SK-N-SH (cell line): ENCODE data around the gene CCM2. TPM values are rescaled to one million over a fixed set of nuclear protein-coding genes. Genes with fewer than 3 reads are reported as not detected.
A peak's percentile ranks its signal among the peaks of the same experiment; 100 is the strongest.

Experiments
- CTCF ChIA-PET: fragments of 300-600, 350-600 bp; formaldehyde crosslinking; extraction: SDS; loops from one replicate; lab custom pipeline; 2021; lab: Yijun Ruan, JAX
- POLR2A ChIA-PET: fragments of 350-600 bp; sonication (Branson Sonifier 250); formaldehyde crosslinking; extraction: SDS; loops from one replicate; lab custom pipeline; 2020; ENCODE audit warnings: antibody characterized with exemption, inconsistent platforms; lab: Yijun Ruan, JAX
- DNase-seq: peaks from one replicate; pipeline ENCODE4 v3.0.0; 2012
- H2AFZ ChIP-seq: fragments of 200-600 bp; sonication (generic); 2 replicates; pipeline ENCODE4 v1.8.1; 2016; ENCODE audit warnings: antibody characterized with exemption, mild to moderate bottlenecking, low read depth
- H3F3A ChIP-seq: fragments of 200-600 bp; sonication (generic); replicated peaks from 2 replicates; pipeline ENCODE3; 2016; ENCODE audit warnings: antibody characterized with exemption, mild to moderate bottlenecking; ENCODE audit not compliant: insufficient read depth
- H3K27ac ChIP-seq, 2 experiments: fragments of 200-500 bp in 1 of 2; fragments of 200-600 bp in 1 of 2; sonication (Bioruptor generic) in 1 of 2; sonication (generic), shearing (Covaris generic) in 1 of 2; 2 replicates each; pipeline versions ENCODE4 v1.5.1 to v1.6.1; 2014 to 2016; ENCODE audit warnings: low read depth in 2 of 2, inconsistent platforms in 1 of 2, low read length in 1 of 2, mild to moderate bottlenecking in 1 of 2, mixed read lengths in 1 of 2
- H3K27me3 ChIP-seq: fragments of 200-600 bp; sonication (generic), shearing (Covaris generic); 2 replicates; pipeline ENCODE4 v1.6.1; 2016; ENCODE audit warnings: mixed run types; ENCODE audit not compliant: insufficient read depth
- H3K36me3 ChIP-seq, 2 experiments: fragments of 200-500 bp in 1 of 2; fragments of 200-600 bp in 1 of 2; sonication (Bioruptor generic) in 1 of 2; sonication (generic) in 1 of 2; replicated peaks in 1 of 2; 2 replicates each; pipeline versions ENCODE3 to v1.5.1; 2014 to 2016; ENCODE audit warnings: low read length in 1 of 2, mild to moderate bottlenecking in 1 of 2; ENCODE audit not compliant: insufficient read depth in 2 of 2, control insufficient read depth in 1 of 2
- H3K4me1 ChIP-seq, 2 experiments: fragments of 200-500 bp in 1 of 2; fragments of 200-600 bp in 1 of 2; sonication (Bioruptor generic) in 1 of 2; sonication (generic), shearing (Covaris generic) in 1 of 2; 2 replicates each; pipeline versions ENCODE4 v1.5.1 to v1.6.1; 2014 to 2016; ENCODE audit warnings: low read depth in 1 of 2, low read length in 1 of 2, mixed run types in 1 of 2; ENCODE audit not compliant: insufficient read depth in 2 of 2, control insufficient read depth in 1 of 2
- H3K4me2 ChIP-seq: fragments of 200-600 bp; sonication (generic), shearing (Covaris generic); 2 replicates; pipeline ENCODE4 v1.6.1; 2017; ENCODE audit warnings: mixed run types
- H3K4me3 ChIP-seq, 2 experiments: fragments of 200-500 bp in 1 of 2; fragments of 200-600 bp in 1 of 2; sonication (Bioruptor generic) in 1 of 2; sonication (generic), shearing (Covaris generic) in 1 of 2; 2 replicates each; pipeline versions ENCODE4 v1.5.1 to v1.8.1; 2014 to 2016; ENCODE audit warnings: low read depth in 2 of 2, inconsistent platforms in 1 of 2, low read length in 1 of 2, mild to moderate bottlenecking in 1 of 2, mixed read lengths in 1 of 2, moderate library complexity in 1 of 2
- H3K79me2 ChIP-seq: fragments of 200-600 bp; sonication (generic); 2 replicates; pipeline ENCODE4 v1.8.1; 2017; ENCODE audit warnings: mild to moderate bottlenecking; ENCODE audit not compliant: insufficient read depth
- H3K9ac ChIP-seq: fragments of 200-600 bp; sonication (generic); 2 replicates; pipeline ENCODE4 v1.6.1; 2017; ENCODE audit warnings: mixed run types
- H3K9me2 ChIP-seq: fragments of 200-600 bp; sonication (generic); 2 replicates; pipeline ENCODE4 v1.6.1; 2017; ENCODE audit warnings: mixed run types
- H3K9me3 ChIP-seq: fragments of 200-600 bp; sonication (generic); 2 replicates; pipeline ENCODE4 v1.6.1; 2017; ENCODE audit warnings: mixed run types, mild to moderate bottlenecking, moderate library complexity
- H4K20me1 ChIP-seq: fragments of 200-600 bp; sonication (generic); 2 replicates; pipeline ENCODE4 v1.6.1; 2017; ENCODE audit warnings: mild to moderate bottlenecking, mixed run types; ENCODE audit not compliant: insufficient read depth
- EZH2phosphoT487 ChIP-seq: fragments of 200-600 bp; sonication (generic); IDR thresholded peaks from 2 replicates; pipeline ENCODE4 v1.6.1; 2017; ENCODE audit warnings: low read depth, mixed run types, mild to moderate bottlenecking, antibody characterized with exemption, moderate library complexity, borderline replicate concordance
- FOXM1 ChIP-seq: IDR thresholded peaks from 2 replicates; pipeline ENCODE4 v1.4.0; 2012; ENCODE audit warnings: low read depth, mild to moderate bottlenecking
- GABPA ChIP-seq: IDR thresholded peaks from 2 replicates; pipeline ENCODE4 v1.4.0; 2012; ENCODE audit warnings: low read depth, mild to moderate bottlenecking
- JUND ChIP-seq: IDR thresholded peaks from 2 replicates; pipeline ENCODE4 v1.4.0; 2012
- MEF2A ChIP-seq: IDR thresholded peaks from 2 replicates; pipeline ENCODE4 v1.4.0; 2012; ENCODE audit warnings: low read depth, borderline replicate concordance
- MXI1 ChIP-seq: IDR thresholded peaks from 2 replicates; pipeline ENCODE4 v1.6.1; 2012; ENCODE audit warnings: mild to moderate bottlenecking, low read depth, low read length, improper control_type of control experiment
- POLR2AphosphoS5 ChIP-seq: IDR thresholded peaks from 2 replicates; pipeline ENCODE4 v1.6.1; 2012; ENCODE audit warnings: low read depth, low read length
- RAD21 ChIP-seq: IDR thresholded peaks from 2 replicates; pipeline ENCODE4 v1.6.1; 2012; ENCODE audit warnings: mild to moderate bottlenecking, low read length
- RCOR1 ChIP-seq: fragments of 150-350 bp; IDR thresholded peaks from 2 replicates; pipeline ENCODE4 v1.6.1; 2017; ENCODE audit warnings: antibody characterized with exemption, low read length
- RXRA ChIP-seq: IDR thresholded peaks from 2 replicates; pipeline ENCODE4 v1.4.0; 2012; ENCODE audit warnings: low read depth, mild to moderate bottlenecking, borderline replicate concordance
- USF1 ChIP-seq: IDR thresholded peaks from 2 replicates; pipeline ENCODE4 v1.4.0; 2012; ENCODE audit warnings: low read depth, borderline replicate concordance
- YY1 ChIP-seq: IDR thresholded peaks from 2 replicates; pipeline ENCODE4 v1.4.0; 2012; ENCODE audit warnings: low read depth, mild to moderate bottlenecking
- WGBS: methylation state at CpG from one replicate; pipeline ENCODE4 v1.1.6; 2017; ENCODE audit warnings: low lambda C conversion rate; 5-methylcytosine and 5-hydroxymethylcytosine counted together
- polyA plus RNA-seq, 3 experiments: library from polyadenylated mRNA; depleted of rRNA; stranded (reverse); fragments of >200 nt; gene quantifications; 2 replicates each; pipeline ENCODE4 v1.2.3, GENCODE V29; 2012
- TF ChIP-seq, protein P1 (sequence below): IDR thresholded peaks from 2 replicates; pipeline ENCODE4 v1.4.0; 2012; ENCODE audit warnings: low read depth

Gene CCM2
- polyA plus RNA-seq, 1 of the 3 experiments (the other 2 are of a cell fraction) = 83.2 TPM

DNA sequence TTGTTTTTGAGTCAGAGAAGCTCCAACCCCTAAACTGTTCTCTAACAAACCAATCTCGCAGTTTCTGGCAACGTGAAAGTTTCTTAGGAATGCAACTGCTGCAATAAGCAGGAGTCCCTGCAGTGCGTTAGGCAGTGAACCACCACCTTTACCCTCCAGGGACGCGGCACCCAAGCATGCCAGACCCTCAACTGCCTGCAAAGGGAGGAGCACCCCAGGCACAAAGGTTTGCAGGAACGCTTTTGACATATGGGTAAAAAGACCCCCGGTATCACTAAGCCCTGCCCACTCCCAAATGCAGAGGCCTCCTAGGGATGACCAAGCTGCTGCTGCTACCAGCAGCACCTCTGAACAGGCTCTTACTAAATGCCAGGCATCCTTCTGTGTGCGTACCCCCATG lies 106.8 kb downstream of the CCM2 start:
- Histone ChIP-seq H3F3A (no peaks in the 10 kb centered on the region), H3K79me2 (peaks cover 71% of the 10 kb centered on the region), H3K27ac (no peak overlapping the region), H3K9me2 (no peaks in the 10 kb centered on the region), H3K4me1 (peaks cover 7 to 21% of the 10 kb centered on the region in 2 experiments; a peak in 2 of 4 replicates), H3K9me3 (no peaks in the 10 kb centered on the region), H3K36me3 (peaks cover 62 to 75% of the 10 kb centered on the region in 2 experiments), H4K20me1 (peaks cover 64% of the 10 kb centered on the region), H3K27me3 (no peaks in the 10 kb centered on the region), H3K4me2 (no peak overlapping the region), H2AFZ (no peak overlapping the region), H3K9ac (no peak overlapping the region), H3K4me3 (no peak overlapping the region)
- WGBS = 84% methylated on average over 7 of the region's 8 CpGs
- CTCF ChIA-PET = no interaction called here
- DNase-seq = no peak
- POLR2A ChIA-PET = no interaction called here
- TF ChIP-seq, protein P1, sequence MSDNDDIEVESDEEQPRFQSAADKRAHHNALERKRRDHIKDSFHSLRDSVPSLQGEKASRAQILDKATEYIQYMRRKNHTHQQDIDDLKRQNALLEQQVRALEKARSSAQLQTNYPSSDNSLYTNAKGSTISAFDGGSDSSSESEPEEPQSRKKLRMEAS = no peak

DNA sequence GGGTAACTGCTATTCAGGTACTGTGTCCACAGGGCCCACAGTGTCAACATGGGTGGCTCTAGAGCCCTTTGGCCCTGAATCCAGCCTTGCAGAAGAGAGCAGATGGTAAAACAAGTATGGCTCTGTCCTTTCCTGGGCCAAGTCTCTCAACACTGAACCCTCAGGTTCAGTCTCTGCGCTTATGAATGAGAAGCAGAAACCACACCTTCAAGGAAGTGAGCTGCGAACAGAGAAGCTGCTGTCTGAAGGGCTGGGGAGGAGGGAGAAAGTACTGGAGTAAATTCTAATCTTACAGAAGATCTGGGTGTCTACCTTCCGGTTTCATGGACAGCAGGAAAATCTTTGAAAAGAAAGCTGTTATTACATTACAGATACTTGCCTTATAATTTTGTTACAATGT lies 107.4 kb downstream of the CCM2 start:
- ChIA-PET CTCF (no interaction called here), POLR2A (no interaction called here)
- Histone ChIP-seq H3K27ac (no peak overlapping the region), H3F3A (peaks cover 4% of the 10 kb centered on the region), H4K20me1 (peaks cover 64% of the 10 kb centered on the region), H3K27me3 (no peaks in the 10 kb centered on the region), H3K79me2 (peaks cover 71% of the 10 kb centered on the region), H3K4me1 (peaks cover 9 to 23% of the 10 kb centered on the region in 2 experiments; a peak in 2 of 4 replicates), H3K9ac (no peak overlapping the region), H3K4me3 (0 out of 4 replicates have a peak overlapping the region, but pooled peaks of 1 of the 2 experiments have one; percentile 6), H3K4me2 (no peak overlapping the region), H2AFZ (no peak overlapping the region), H3K9me2 (no peaks in the 10 kb centered on the region), H3K9me3 (no peaks in the 10 kb centered on the region), H3K36me3 (peaks cover 57 to 70% of the 10 kb centered on the region in 2 experiments)
- WGBS = 86% methylated on average over 3 of the region's 3 CpGs
- no peak for DNase-seq
- TF ChIP-seq FOXM1 (no peak), MEF2A (no peak), MXI1 (no peak)

GRCh38 chr7:45108863-45109262 lies 108.9 kb downstream of the CCM2 start:
- no peak overlapping the region for H3K9ac ChIP-seq
- peaks cover 71% of the 10 kb centered on the region for H3K79me2 ChIP-seq
- no peaks in the 10 kb centered on the region for H3K9me3 ChIP-seq
- no peak overlapping the region for H2AFZ ChIP-seq
- H3K4me3 ChIP-seq = no peak overlapping the region
- H3K4me1 ChIP-seq = peaks cover 12 to 25% of the 10 kb centered on the region in 2 experiments; a peak in 2 of 4 replicates
- DNase-seq = no peak
- TF ChIP-seq, protein P1 = no peak
- TF ChIP-seq USF1 (no peak), MXI1 (no peak), YY1 (no peak), GABPA (no peak), EZH2phosphoT487 (no peak), POLR2AphosphoS5 (no peak), JUND (no peak), RAD21 (no peak), RXRA (no peak), RCOR1 (no peak)
- WGBS = 80% methylated on average over 8 of the region's 8 CpGs
- H3K9me2 ChIP-seq = no peaks in the 10 kb centered on the region
- ChIA-PET POLR2A (no interaction called here), CTCF (interaction anchor here (1.1 kb wide), 1 partner anchor 27 kb away, joined by 3 read pairs; no protein-coding TSS in a partner anchor)
- peaks cover 4% of the 10 kb centered on the region for H3F3A ChIP-seq
- no peaks in the 10 kb centered on the region for H3K27me3 ChIP-seq
- H4K20me1 ChIP-seq = peaks cover 49% of the 10 kb centered on the region
- peaks cover 44 to 55% of the 10 kb centered on the region in 2 experiments for H3K36me3 ChIP-seq
- H3K4me2 ChIP-seq = no peak overlapping the region
- no peak overlapping the region for H3K27ac ChIP-seq
